H9 (cell line): ENCODE results near the gene SH3GL3. TPM values are rescaled to one million over a fixed set of nuclear protein-coding genes. Genes with fewer than 3 reads are reported as not detected.

ENCODE experiments used
- DNase-seq: peaks from one replicate; pipeline ENCODE4 v3.0.0-alpha.2; 2017
- H2AFZ ChIP-seq: one replicate; pipeline ENCODE4 v1.6.1; 2013; ENCODE audit warnings: mild to moderate bottlenecking, low read length, control low read depth, moderate library complexity
- H2AK5ac ChIP-seq: 2 replicates; pipeline ENCODE4 v1.6.1; 2013; ENCODE audit warnings: low read length, control low read depth, mixed read lengths; ENCODE audit not compliant: insufficient read length
- H2BK120ac ChIP-seq: one replicate; pipeline ENCODE4 v1.6.1; 2013; ENCODE audit warnings: low read depth, mild to moderate bottlenecking, low read length, control low read depth, inconsistent platforms; ENCODE audit not compliant: poor library complexity, severe bottlenecking
- H2BK12ac ChIP-seq: 2 replicates; pipeline ENCODE4 v1.6.1; 2013; ENCODE audit warnings: low read length, control low read depth, mixed read lengths, low read depth; ENCODE audit not compliant: insufficient read length
- H2BK15ac ChIP-seq: 2 replicates; pipeline ENCODE4 v1.6.1; 2013; ENCODE audit warnings: low read depth, low read length, control low read depth
- H2BK20ac ChIP-seq: one replicate; pipeline ENCODE4 v1.6.1; 2013; ENCODE audit warnings: low read depth, mild to moderate bottlenecking, low read length, control low read depth, inconsistent platforms; ENCODE audit not compliant: poor library complexity, severe bottlenecking
- H2BK5ac ChIP-seq: 2 replicates; pipeline ENCODE4 v1.6.1; 2013; ENCODE audit warnings: low read length, control low read depth, mixed read lengths; ENCODE audit not compliant: insufficient read length
- H3K14ac ChIP-seq: 2 replicates; pipeline ENCODE4 v1.6.1; 2013; ENCODE audit warnings: low read length, control low read depth; ENCODE audit not compliant: insufficient read depth
- H3K18ac ChIP-seq: 2 replicates; pipeline ENCODE4 v1.6.1; 2013; ENCODE audit warnings: low read depth, mild to moderate bottlenecking, mixed read lengths, low read length, control low read depth; ENCODE audit not compliant: insufficient read length
- H3K23ac ChIP-seq: 2 replicates; pipeline ENCODE4 v1.6.1; 2013; ENCODE audit warnings: low read length, control low read depth, mixed read lengths, low read depth; ENCODE audit not compliant: insufficient read length
- H3K23me2 ChIP-seq: 2 replicates; pipeline ENCODE4 v1.6.1; 2013; ENCODE audit warnings: low read depth, mild to moderate bottlenecking, mixed read lengths, low read length, control low read depth; ENCODE audit not compliant: insufficient read length, poor library complexity, severe bottlenecking
- H3K27ac ChIP-seq: 2 replicates; pipeline ENCODE4 v1.5.1; 2013; ENCODE audit warnings: low read length, control low read depth, mixed read lengths, low read depth; ENCODE audit not compliant: insufficient read length
- H3K27me3 ChIP-seq: 2 replicates; pipeline ENCODE4 v1.6.1; 2013; ENCODE audit warnings: low read length, control low read depth, inconsistent platforms; ENCODE audit not compliant: insufficient read depth
- H3K4ac ChIP-seq: 2 replicates; pipeline ENCODE4 v1.6.1; 2013; ENCODE audit warnings: low read depth, mild to moderate bottlenecking, control low read depth, inconsistent platforms, low read length, moderate library complexity
- H3K4me1 ChIP-seq: 2 replicates; pipeline ENCODE4 v1.6.1; 2013; ENCODE audit warnings: low read length, control low read depth, inconsistent platforms; ENCODE audit not compliant: insufficient read depth
- H3K4me2 ChIP-seq: 2 replicates; pipeline ENCODE4 v1.6.1; 2013; ENCODE audit warnings: low read length, control low read depth, mixed read lengths; ENCODE audit not compliant: insufficient read length, insufficient read depth
- H3K56ac ChIP-seq: 2 replicates; pipeline ENCODE4 v1.6.1; 2013; ENCODE audit warnings: low read depth, mild to moderate bottlenecking, mixed read lengths, low read length, control low read depth; ENCODE audit not compliant: insufficient read length
- H3K79me1 ChIP-seq: 2 replicates; pipeline ENCODE4 v1.6.1; 2013; ENCODE audit warnings: low read depth, mild to moderate bottlenecking, moderate library complexity, low read length, control low read depth, inconsistent platforms; ENCODE audit not compliant: insufficient read depth, poor library complexity, severe bottlenecking
- H3K79me2 ChIP-seq: 2 replicates; pipeline ENCODE4 v1.6.1; 2013; ENCODE audit warnings: low read length, control low read depth, inconsistent platforms; ENCODE audit not compliant: insufficient read depth
- H3K9ac ChIP-seq: 2 replicates; pipeline ENCODE4 v1.6.1; 2013; ENCODE audit warnings: low read length, control low read depth, mixed read lengths; ENCODE audit not compliant: insufficient read length; ENCODE audit errors: extremely low read depth
- H3K9me3 ChIP-seq: one replicate; pipeline ENCODE4 v1.6.1; 2013; ENCODE audit warnings: low read depth, low read length, inconsistent platforms; ENCODE audit not compliant: control insufficient read depth
- H3T11ph ChIP-seq: one replicate; pipeline ENCODE4 v1.6.1; 2013; ENCODE audit warnings: mild to moderate bottlenecking, low read length, control low read depth, inconsistent platforms
- H4K20me1 ChIP-seq: one replicate; pipeline ENCODE4 v1.6.1; 2013; ENCODE audit not compliant: control insufficient read depth, insufficient read length, insufficient read depth
- H4K5ac ChIP-seq: 2 replicates; pipeline ENCODE4 v1.6.1; 2013; ENCODE audit warnings: low read depth, mild to moderate bottlenecking, mixed read lengths, low read length, control low read depth; ENCODE audit not compliant: insufficient read length
- H4K8ac ChIP-seq: replicated peaks from 2 replicates; pipeline ENCODE4 v1.6.1; 2013; ENCODE audit warnings: low read length, control low read depth, mixed read lengths, low read depth; ENCODE audit not compliant: insufficient read length
- H4K91ac ChIP-seq: 2 replicates; pipeline ENCODE4 v1.6.1; 2013; ENCODE audit warnings: low read depth, mild to moderate bottlenecking, moderate library complexity, mixed read lengths, low read length, control low read depth; ENCODE audit not compliant: insufficient read length
- H3K27ac Mint-ChIP-seq, 3 experiments: 2 replicates in 2 of 3; 3 replicates in 1 of 3; pipeline ENCODE4 v1.8.0; 2020 to 2021; ENCODE audit warnings: mixed read lengths in 3 of 3, mild to moderate bottlenecking in 1 of 3, moderate library complexity in 1 of 3
- H3K27me3 Mint-ChIP-seq: 2 replicates; pipeline ENCODE4 v1.8.0; 2021; ENCODE audit warnings: low read depth, mild to moderate bottlenecking, moderate library complexity, mixed read lengths
- H3K36me3 Mint-ChIP-seq, 3 experiments: 2 replicates in 2 of 3; 3 replicates in 1 of 3; pipeline ENCODE4 v1.8.0; 2020 to 2021; ENCODE audit warnings: low read depth in 3 of 3, mixed read lengths in 3 of 3; ENCODE audit not compliant: insufficient read depth in 1 of 3
- H3K4me1 Mint-ChIP-seq, 2 experiments: 2 replicates each; pipeline ENCODE4 v1.8.0; 2020; ENCODE audit warnings: mixed read lengths in 2 of 2
- H3K4me3 Mint-ChIP-seq, 2 experiments: 2 replicates in 1 of 2; 3 replicates in 1 of 2; pipeline ENCODE4 v1.8.0; 2020 to 2021; ENCODE audit warnings: mild to moderate bottlenecking in 2 of 2, mixed read lengths in 2 of 2, moderate library complexity in 1 of 2
- H3K9me3 Mint-ChIP-seq, 2 experiments: 2 replicates in 1 of 2; 3 replicates in 1 of 2; pipeline ENCODE4 v1.8.0; 2020; ENCODE audit warnings: mild to moderate bottlenecking in 2 of 2, mixed read lengths in 2 of 2, moderate library complexity in 1 of 2
- CTCF ChIP-seq: fragments of 200-600 bp; sonication (generic); conservative IDR thresholded peaks from 3 replicates; pipeline ENCODE4 v1.8.0; 2021; ENCODE audit warnings: antibody characterized with exemption, mild to moderate bottlenecking
- WGBS: extraction: QIAGEN DNeasy Blood & Tissue Kit; methylation state at CpG from one replicate; pipeline ENCODE4 v1.1.7; 2013; ENCODE audit warnings: missing lambda C conversion rate, low lambda C conversion rate, mixed read lengths; ENCODE audit not compliant: insufficient read length; ENCODE audit errors: extremely low coverage; 5-methylcytosine and 5-hydroxymethylcytosine counted together
- total RNA-seq: library from RNA; stranded (reverse); gene quantifications from 2 replicates; pipeline ENCODE4 v1.2.1, GENCODE V29; 2021

Gene SH3GL3
- total RNA-seq, 1 experiment from 2014 or later: 11.2 TPM

- Histone ChIP-seq H2AK5ac (no peak overlapping the region), H2BK20ac (no peak overlapping the region), H3K27ac (no peak overlapping the region), H3K9me3 (no peaks in the 10 kb centered on the region), H3K27me3 (no peaks in the 10 kb centered on the region), H3K79me1 (no peaks in the 10 kb centered on the region), H4K91ac (no peak overlapping the region), H2BK120ac (no peak overlapping the region), H3K79me2 (no peaks in the 10 kb centered on the region), H4K20me1 (no peaks in the 10 kb centered on the region), H3K4me1 (no peaks in the 10 kb centered on the region), H4K5ac (no peak overlapping the region), H3K23me2 (no peaks in the 10 kb centered on the region), H3T11ph (no peak overlapping the region), H3K4me2 (no peak overlapping the region), H3K14ac (no peak overlapping the region), H2BK15ac (no peak overlapping the region), H3K23ac (no peak overlapping the region), H2AFZ (no peak overlapping the region), H3K18ac (no peak overlapping the region), H3K56ac (no peak overlapping the region), H2BK5ac (no peak overlapping the region), H3K4ac (no peak overlapping the region), H2BK12ac (no peak overlapping the region), H4K8ac (no peak overlapping the region), H3K9ac (no peak overlapping the region)
- no peak for TF ChIP-seq CTCF
- WGBS: no CpG with 5 or more reads among the region's 7 CpGs
- H3K27ac Mint-ChIP-seq: no peak overlapping the region
- H3K4me3 Mint-ChIP-seq: no peak overlapping the region
- no peak for DNase-seq
- peaks cover 10 to 11% of the 10 kb centered on the region in 2 experiments for H3K9me3 Mint-ChIP-seq
- H3K36me3 Mint-ChIP-seq: peaks cover 5 to 11% (median 11%) of the 10 kb centered on the region in 3 experiments
- no peaks in the 10 kb centered on the region for H3K27me3 Mint-ChIP-seq
- H3K4me1 Mint-ChIP-seq: no peaks in the 10 kb centered on the region
These were observed 158.2 kb downstream of the SH3GL3 start for GRCh38 chr15:83605111-83605945.
